ENCODE results near the gene KRT28.

Gene KRT28

DNA sequence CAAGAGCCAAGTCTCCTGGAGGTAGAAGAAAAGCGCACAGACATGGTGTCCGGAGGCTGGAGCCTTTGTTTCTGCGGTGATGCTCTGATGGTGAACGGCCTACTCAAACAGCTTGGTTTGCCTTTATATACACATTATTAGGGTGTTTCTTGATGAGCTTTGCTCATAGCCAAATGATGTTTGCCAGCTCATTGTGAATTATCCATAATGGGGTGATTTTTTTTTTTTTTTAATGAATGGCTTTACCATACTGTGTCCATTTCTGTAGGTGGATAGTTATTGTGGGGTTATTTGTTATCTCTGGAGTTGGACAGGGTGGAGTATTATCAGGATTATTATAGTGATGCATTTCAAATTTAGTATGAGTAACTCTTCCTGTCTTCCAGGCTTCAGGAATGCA lies 17.3 kb downstream of the KRT28 start, which contains the start of gene KRT27:
Gene KRT27 (minus strand): TSS at position 101 of the 400 bp plus-strand sequence. CDS start 57 bp downstream, at position 44.
- H3K4me3 ChIP-seq (ENCODE audit: low read depth, low read length) = no peak within 1 kb of the TSS
- TF ChIP-seq, protein P1, sequence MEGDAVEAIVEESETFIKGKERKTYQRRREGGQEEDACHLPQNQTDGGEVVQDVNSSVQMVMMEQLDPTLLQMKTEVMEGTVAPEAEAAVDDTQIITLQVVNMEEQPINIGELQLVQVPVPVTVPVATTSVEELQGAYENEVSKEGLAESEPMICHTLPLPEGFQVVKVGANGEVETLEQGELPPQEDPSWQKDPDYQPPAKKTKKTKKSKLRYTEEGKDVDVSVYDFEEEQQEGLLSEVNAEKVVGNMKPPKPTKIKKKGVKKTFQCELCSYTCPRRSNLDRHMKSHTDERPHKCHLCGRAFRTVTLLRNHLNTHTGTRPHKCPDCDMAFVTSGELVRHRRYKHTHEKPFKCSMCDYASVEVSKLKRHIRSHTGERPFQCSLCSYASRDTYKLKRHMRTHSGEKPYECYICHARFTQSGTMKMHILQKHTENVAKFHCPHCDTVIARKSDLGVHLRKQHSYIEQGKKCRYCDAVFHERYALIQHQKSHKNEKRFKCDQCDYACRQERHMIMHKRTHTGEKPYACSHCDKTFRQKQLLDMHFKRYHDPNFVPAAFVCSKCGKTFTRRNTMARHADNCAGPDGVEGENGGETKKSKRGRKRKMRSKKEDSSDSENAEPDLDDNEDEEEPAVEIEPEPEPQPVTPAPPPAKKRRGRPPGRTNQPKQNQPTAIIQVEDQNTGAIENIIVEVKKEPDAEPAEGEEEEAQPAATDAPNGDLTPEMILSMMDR (IDR thresholded peaks at IDR 0.05; ENCODE audit: borderline replicate concordance, insufficient read depth, low read depth, low read length) = no peak

DNA sequence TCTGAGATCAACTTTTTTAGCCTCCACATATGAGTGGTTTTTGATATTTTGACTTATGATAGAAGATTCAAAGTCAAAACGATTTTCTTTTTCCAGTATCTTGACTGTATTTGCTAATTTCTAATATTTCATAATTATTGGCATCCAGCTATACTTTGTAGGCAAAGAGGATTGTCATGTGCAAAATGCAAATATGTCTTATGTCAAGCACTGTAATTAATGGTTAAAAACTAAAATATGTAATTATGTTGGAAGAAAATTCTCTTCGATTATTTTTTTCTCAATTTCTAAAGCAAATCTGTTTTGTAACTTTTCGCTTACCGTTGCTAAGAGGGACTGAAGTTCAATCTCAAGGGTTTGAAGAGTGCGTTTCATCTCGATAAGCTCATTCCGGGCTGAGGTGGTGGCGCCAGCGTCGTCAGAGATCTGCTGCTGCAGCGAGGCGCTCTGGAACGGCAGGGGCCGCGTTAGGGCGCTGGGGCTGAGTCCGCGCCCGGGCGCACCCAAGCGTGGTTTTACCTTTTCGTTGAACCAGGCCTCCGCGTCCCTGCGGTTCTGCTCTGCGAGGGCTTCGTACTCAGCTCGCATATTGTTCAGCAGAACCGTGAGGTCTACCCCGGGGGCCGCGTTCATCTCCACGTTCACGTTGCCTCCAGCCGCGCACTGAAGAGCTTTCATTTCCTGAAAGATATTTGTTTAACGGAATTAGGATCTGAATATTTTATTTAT lies 20.4 kb downstream of the KRT28 start:
- TF ChIP-seq, protein P1 (IDR thresholded peaks at IDR 0.05; ENCODE audit: borderline replicate concordance, insufficient read depth, low read depth, low read length) = no peak
- no peak overlapping the region for H3K4me3 ChIP-seq (ENCODE audit: low read depth, low read length)

DNA sequence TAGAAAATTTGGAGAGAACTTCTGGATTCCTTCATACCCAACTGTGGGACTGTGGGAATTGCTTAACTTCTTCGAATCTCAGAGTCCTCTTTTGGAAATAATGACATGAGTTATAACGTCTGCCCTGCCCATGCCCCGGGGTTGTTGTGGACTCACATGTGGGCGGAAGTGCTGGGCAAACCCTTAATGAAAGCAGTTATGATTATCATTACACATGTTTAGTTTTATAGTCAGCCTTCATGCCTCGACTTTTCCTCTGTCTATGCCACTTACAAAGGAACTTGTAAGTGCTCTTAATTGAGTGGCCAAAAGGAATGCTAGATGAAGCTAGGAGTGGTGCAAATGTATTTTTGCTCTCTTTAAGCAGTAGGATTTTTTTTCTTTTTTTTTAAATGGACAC lies 21.3 kb downstream of the KRT28 start:
- TF ChIP-seq, protein P1 (IDR thresholded peaks at IDR 0.05; ENCODE audit: borderline replicate concordance, insufficient read depth, low read depth, low read length) = no peak
- no peak overlapping the region for H3K4me3 ChIP-seq (ENCODE audit: low read depth, low read length)

DNA sequence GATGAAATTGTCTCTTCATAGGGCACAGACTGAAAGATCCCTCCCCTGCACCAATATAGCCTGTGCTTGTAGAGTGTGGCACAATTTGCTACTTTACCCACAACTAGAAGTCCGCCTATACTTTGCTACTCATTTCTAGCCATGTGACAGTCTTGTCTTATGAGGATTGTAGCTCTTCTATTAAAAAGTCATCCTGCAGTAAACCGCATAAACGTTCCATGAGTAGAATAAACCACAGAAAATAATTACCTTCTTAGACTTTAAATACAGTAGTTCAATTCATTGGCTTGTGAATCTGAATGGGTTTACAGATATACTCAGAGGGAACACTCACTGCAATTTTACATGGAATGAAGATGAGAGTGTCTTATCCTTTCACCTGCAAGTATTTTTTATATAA lies 21.8 kb downstream of the KRT28 start:
- TF ChIP-seq, protein P1 (IDR thresholded peaks at IDR 0.05; ENCODE audit: borderline replicate concordance, insufficient read depth, low read depth, low read length) = no peak
- no peak overlapping the region for H3K4me3 ChIP-seq (ENCODE audit: low read depth, low read length)

DNA sequence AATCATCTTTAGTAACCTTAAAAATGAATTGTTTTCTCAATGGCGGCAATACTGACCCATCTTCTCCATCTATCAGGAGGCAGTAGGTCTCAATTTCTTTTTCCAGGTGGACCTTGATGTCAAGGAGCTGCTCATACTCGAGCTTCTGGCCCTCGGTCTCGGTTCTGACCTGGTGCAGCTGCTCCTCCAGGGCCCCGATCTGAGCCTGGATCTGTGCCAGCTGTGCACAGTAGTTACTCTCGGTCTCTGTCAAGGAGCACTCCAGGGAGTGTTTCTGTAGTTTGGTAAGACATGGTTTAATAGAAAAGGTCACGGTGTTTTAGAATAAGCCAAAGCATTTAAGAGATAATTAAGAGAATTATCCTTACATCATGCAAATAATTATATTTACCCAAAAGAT lies 22.3 kb downstream of the KRT28 start:
- TF ChIP-seq, protein P1 (IDR thresholded peaks at IDR 0.05; ENCODE audit: borderline replicate concordance, insufficient read depth, low read depth, low read length) = no peak
- no peak overlapping the region for H3K4me3 ChIP-seq (ENCODE audit: low read depth, low read length)

DNA sequence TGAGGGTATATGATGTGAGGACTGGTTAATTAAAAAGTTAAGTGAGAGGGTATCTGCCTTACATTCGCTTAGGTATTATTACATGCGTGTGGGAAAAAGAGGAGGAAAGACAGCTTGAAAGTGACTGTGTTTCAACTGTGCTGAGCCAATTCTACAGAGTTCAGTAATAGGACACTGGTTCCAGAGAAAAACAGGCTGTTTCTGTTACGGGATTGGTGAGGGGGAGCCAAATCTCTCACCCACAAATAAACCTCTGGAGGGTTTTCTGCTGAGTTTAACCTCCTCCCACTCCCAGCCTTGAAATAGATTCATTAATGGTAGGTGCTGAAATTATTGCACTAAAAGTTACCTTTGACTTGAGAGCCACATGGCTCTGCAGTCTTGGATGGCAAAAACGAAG lies 23.8 kb downstream of the KRT28 start:
- TF ChIP-seq, protein P1 (IDR thresholded peaks at IDR 0.05; ENCODE audit: borderline replicate concordance, insufficient read depth, low read depth, low read length) = no peak
- no peak overlapping the region for H3K4me3 ChIP-seq (ENCODE audit: low read depth, low read length)

DNA sequence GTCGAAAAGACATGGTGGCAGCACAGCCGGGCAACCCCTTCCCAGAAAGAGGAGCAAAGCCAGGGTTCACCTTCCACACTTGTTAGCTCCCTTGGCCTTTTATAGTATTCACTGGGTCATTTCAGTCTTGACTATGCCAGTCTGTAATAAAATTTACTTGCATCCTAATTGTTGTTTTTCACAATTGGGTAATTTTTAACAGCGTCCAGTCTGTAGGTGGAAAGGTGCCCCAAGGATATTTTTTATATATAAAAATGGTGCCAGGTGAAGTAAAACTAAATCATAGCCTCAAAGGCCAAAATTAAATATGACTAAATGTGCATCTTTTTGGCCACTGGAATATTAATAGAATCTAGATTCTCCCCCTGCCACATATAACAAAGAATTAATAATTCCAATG lies 27.7 kb downstream of the KRT28 start, which contains the start of gene KRT26:
Gene KRT26 (minus strand): TSS at position 101 of the 400 bp plus-strand sequence. CDS start 88 bp downstream, at position 13.
- no peak within 1 kb of the TSS for H3K4me3 ChIP-seq (ENCODE audit: low read depth, low read length)
- TF ChIP-seq, protein P1 (IDR thresholded peaks at IDR 0.05; ENCODE audit: borderline replicate concordance, insufficient read depth, low read depth, low read length) = no peak
